GOT3 (cell line): ENCODE results near the gene PDLIM7.

ENCODE experiments used
- DNase-seq: peaks from one replicate; lab custom pipeline; 2025; ENCODE audit warnings: mixed read lengths; lab: John Stamatoyannopoulos, UW

PDLIM7 gene

DNA sequence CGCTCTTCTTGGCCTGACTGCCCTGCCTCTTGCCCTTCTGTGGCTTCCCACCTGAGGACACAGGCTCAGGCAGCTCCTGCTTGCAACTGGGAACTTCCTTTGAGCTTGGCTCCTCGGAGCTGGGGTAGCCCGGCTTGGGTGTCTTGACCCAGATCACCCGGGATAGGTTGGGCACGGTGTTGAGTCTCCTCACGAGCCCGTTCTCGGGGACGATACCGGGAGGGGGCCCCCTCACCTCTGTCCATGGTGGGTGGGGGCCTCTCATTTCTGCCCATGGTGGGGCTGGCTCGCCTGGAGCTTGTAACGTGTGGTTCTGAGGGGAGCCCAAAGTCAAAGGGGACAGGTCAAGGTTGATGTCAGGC, 27.1 kb upstream of the PDLIM7 start:
- no peak for DNase-seq

DNA sequence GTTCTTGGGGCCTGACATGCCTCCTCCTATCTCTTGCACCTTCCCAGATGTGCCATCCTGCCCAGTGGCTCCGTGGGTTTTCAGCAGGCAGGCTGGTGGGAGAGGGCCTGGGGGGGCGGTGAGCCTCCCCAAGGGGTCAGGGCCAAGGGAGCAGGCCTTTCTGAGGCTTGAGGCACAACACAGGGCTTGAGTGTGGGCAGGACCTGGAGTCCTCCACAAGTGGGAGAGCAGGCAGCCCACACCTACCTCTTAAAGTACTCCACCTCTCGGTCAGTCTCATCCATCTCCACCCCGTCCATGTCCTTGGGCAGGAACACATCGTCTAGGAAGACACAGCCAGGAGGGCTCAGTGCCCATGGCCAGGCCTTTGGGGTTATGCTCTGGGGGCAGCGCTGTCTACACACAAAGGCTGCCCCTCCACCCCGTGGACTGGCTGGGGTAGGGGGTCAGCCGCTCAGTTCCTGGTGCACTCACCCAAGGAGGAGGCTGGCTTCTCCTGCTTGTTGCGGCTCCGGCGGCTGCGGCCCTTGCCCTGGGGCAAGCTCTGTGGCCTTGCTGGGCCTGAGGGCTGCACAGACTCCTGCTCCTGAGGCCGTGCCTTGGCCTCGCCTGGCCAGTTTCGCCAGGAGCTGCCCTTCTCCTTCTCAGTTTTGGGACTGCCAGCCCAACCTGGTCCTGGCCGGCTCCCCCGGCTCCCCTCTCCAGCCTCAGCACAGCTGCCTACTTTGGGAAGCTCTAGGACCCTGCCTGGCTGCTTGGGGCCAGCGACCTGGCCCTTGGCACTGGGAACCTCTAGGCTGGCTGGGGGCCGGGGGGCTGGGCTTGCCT, 26.5 kb upstream of the PDLIM7 start:
- no peak for DNase-seq

DNA sequence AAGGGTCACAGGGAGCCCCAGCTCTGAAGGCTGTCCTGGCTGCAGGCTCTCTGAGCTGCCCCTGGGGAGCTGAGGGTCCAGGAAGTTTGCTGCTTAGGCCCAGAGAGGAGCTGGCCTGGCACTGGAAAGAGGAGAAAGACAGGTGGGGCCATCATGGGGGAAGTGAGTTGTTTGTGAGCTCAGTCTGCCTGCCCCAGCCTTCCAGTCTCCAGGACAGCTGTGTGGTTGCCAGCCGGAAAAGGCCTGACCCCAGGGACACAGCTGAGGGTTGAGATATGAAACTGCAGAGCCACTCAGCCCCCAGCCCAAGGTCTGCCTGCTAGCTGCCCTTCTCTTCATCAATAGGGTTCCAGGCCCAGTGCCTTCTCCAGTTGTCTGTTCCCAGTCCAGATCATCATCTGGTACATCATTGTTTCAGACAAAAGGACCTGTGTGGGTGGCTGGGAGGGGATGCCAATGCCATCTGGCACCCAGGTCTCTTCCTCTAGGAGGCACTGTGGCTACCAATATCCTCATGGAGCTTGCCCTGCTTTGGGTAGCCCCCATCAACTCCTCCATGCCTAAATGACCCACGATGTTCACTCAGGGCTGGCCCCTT, 23.6 kb upstream of the PDLIM7 start:
- no peak for DNase-seq

DNA sequence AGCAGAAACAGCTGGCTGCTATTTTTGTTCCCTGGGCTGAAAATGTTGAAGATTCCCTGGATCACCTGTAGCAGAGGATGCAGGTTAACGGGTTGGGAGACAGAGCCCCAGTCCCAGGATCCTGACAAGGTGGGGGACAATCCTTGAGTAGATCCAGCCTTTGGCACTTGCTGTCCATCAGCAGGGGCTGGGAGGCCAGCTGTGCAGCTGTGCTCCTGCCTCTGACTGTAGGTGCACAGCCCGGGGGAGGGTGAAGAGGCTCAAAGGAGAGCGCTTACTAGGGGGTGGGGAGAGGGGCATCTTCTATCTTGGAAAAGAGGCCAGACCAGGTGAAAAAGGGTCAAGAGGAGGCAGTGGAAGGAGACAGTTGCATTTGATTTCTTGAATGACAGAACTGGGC, 22.9 kb upstream of the PDLIM7 start:
- no peak for DNase-seq

DNA sequence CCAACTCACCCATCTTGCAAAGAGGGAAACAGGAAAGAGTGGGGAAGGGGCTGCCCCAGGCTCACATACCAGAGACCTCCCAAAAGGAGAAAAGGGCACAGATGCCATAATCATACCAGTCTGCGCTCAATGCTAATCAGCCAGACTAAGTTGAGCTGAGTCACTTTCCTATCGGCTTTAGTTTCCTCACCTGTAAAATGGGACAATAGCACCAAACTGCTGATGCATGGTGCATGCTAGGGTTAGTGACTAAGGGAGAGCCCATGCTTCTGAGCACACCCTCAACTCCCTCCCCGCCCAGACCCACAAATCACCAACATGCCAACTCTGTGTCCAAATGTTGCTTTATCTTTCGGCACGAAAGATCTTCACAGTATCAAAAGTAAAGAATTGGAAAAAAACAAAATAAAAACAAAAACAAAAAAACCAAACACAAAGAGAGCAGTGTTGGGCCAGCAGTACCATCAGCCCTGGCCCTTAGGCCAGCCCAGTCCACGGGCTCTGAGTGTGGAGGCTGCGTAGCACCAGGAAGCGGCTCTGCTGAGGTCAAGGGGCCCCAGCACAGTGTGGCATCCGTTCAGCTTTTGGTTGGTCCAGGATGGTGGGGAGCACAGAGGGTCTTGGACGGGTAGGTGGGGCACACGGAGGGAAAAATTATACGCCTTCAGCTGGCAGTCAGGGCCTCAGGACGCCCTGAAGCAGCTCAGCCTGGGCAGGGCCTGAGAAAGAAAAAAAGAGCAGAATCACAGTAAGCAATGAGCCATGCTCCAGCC, 22.2 kb upstream of the PDLIM7 start:
- DNase-seq = no peak

DNA sequence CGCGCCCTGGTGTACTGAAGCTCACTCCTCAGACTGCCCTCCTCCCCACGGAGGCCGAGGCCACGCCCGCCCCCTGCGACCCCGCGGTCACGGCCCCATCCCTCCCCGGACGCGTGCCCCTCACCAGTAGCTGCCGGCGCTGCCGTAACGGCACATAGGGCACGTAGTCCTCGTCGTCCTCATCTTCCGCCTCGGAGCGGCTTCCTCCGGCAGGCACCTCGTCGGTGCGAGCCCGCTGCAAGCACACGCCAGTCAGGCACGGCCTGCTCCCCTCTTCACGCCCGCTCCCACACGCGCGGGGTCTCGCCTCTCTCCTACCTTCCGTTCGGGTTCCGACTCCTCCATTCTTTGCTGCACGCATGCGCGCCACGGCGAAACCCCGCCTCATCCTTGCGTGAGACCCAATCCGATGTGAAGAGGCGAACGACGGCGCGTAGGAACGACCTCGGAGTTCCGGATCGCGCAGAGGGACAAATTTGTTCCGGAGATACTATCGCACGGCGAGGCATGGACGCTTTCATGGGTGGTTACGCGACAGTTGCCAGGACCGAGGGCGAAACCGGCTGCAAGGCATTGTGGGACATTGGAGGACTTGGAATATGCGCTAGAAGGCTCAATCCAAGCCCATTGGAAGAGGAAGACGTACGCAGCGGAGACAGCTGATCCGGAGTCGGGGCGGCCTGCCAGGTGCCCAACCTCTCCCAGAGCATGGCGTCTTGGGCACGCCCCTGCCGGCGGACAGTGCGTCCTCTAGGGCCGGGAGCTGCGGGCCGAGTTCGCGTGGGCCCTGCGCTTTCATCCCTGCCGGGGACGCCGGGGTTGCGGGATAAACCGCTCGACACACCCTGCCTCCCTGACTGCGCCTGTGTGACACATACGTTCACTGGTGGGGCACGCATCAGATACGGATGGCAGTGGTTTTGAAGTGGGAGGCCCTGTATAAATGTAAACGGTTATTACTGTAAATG, 19.5 kb upstream of the PDLIM7 start, which contains the start of gene DDX41:
Gene DDX41 (minus strand): TSS at position 361 of the 968 bp plus-strand sequence. CDS start 16 bp downstream, at position 345.
- DNase-seq = peak; percentile 97

DNA sequence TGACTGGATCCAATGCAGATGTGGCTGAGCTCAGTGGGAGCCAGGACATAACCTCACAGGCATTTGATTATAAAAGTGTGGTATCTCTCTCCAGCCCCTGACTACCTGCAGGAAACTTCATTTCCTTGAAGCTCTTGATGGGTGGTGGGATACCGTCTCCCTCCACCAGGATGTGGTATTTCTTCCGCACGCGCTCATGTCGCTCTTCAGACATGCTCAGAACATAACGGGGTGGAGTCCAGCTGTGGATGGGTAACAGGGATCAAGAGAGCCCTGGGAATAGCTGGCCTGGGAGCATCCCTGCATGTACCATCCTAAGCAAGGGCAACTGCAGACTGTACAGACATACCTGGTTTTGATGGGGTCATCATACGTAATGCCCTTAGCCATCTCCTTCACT, 18.2 kb upstream of the PDLIM7 start:
- DNase-seq = no peak

DNA sequence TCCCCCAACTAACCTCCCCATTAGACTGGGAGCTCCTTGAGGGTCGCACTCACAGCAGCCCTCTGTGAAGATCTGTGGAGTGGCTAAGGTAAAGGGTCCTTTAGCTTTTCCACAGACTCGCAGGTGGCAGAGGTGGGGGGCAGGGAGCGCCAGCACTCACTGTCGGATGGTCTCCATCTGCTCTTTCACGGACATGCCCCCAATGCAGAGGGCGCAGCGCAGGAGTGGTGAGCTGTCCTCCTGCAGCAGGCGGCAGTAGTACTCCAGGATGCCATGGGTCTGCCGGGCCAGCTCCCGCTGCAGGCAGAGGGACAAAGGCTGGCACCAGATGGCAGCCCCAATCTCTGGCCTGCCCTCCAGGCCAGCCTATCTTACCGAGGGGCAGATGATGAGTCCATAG, 17.1 kb upstream of the PDLIM7 start:
- DNase-seq = no peak

DNA sequence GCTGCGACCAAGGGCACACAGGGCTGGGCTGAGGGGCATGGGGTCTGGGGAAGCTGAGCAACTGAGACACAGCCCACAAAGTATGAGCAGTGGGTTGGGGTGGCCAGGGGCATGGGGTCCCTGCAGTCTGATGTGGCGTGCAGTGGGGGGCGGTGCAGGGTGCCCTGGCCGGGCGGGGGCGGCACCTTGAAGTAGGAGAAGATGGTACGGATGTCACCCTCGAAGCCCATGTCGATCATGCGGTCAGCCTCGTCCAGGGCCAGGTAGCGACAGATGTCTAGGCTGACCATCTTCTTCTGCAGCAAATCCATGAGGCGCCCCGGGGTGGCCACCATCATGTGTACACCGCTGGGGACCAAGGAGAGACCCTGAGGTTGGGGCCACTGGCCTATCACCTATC, 16.1 kb upstream of the PDLIM7 start:
- no peak for DNase-seq

DNA sequence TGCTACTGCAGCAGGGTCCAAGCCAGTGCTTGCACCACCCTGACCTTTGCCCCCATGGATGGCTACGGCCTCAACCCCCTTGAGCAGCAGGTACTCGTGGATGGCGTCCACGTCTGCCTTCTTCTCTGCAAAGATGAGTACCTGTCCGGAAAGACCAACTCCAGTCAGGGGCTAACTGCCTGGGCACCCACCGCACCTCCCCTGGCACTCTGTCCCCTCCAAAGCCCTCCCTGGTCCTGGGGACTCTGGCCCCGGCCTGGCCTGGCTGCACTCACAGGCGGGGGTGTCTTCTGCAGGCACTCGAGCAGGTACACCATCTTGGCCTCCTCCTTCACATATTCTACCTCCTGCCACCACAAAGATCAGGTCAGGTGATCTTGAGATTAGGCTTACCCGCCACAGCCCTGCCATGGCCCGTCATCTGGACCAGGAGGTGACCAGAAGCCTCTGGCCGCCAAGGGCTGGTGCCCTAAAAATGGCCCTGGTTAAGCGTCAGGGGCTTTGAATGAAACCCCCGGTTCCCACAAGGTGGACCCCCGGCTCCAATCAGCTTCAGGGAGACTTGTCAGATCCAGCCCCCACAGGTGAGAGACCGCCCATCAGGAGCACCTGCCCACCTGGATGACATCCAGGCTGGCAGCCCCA, 15.5 kb upstream of the PDLIM7 start:
- DNase-seq = no peak

DNA sequence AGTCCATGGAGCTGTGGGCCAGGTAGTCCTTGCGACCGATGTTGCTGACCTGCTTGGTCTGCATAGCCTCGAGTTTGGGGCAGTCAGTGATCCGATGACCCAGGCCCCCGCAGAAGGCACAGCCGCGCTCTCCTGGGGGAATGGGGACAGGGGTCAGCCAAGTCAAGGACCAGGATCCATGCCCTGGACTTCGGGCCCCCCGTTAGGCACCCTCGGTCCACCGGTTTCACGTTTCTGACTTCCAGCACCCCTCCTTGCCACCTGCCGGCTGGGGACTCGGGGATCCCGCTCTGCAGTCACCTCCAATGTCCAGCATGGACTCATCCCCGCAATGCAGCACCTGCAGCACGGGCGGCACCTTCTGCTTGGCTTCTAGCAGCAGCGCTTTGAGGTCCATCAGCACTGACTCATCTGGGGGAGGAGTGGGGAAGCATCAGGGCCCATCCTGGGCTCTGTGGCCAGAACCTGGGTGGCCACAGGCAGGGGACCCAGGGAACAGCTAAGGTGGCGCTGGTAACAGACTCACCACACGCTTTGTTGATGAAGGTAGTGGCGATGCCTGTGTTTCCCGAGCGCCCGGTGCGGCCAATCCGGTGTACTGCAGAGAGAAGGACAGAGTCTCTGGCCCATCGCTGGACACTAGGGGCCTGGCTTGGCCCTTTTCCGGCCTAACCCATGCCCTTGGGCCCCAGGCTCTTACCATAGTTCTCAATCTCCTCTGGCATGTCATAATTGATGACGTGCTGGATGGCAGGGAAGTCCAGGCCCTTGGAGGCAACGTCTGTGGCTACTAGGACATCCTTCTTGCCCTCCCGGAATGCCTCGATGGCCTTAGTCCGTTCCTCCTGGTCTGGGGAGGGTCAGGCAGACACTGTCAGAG, 14.6 kb upstream of the PDLIM7 start:
- no peak for DNase-seq

DNA sequence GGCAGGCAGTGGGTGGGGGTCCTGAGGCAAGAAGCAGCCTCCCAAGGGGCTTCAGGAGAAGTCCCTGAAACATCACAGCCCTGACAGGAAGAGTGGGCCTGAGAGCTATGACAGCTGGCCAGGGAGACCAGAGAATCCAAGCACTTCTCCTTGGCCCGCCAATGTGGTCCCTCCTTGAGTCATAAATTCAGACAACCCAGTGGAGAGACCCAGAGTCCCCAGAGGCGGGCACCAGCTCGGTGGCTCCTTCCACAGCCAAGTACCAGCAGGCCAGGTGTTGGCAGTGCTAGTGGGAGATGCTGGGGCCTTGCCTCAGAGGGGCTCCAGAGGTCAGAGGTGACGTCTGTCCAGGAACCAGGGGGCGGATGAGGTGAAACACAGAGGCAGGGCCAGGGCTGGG, 13.8 kb upstream of the PDLIM7 start:
- DNase-seq = no peak

DNA sequence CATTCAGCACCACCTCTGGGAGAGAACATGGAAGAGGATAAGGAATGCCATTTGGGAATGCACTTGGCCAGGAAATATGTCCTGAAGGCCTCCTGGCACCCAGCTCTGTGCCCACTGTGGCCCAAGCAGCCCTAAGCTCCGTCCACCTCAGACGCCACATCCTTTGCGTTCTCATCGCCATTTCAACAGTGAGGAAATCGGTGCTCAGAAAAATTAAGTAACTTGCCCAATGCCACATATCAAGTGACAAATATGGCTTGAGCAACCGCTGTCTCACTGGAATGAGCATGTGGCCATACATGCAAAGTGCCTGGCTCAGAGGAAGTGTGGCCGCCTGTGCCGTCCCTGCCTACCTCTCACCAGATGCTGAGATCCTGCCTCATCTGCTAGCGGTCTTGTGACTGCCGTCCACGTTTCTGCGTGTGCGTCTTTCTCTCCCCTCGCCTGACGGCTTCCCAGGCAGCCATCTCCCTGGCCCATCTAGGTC, 13.2 kb upstream of the PDLIM7 start:
- DNase-seq = no peak

DNA sequence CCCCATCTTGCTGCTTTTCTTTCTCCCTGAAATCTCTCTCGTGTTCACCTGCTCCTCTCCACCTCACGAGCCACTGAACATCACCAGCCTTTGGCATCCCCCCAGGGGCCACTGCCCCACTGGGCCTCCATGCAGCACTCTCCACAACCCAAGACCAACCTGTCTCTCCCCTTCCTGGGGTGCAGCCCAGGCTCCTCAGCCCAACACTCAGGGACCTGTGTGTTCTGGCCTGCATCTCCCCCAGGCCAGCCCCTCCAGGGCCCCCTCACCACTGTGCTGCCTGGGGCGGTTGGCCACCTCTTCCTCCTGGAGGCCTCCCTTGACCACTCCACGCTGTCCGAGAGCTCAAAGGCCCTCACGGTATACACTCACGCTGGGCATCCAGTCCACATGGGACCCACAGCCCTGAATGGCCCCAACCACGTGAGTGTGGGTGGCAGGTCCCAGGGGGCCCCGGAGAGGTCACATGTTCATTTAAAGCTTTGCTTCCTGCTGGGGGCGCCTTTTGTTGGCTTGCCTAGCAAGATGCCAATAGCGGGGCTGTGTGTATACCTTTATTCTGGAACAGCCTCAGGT, 12.7 kb upstream of the PDLIM7 start:
- DNase-seq = no peak

DNA sequence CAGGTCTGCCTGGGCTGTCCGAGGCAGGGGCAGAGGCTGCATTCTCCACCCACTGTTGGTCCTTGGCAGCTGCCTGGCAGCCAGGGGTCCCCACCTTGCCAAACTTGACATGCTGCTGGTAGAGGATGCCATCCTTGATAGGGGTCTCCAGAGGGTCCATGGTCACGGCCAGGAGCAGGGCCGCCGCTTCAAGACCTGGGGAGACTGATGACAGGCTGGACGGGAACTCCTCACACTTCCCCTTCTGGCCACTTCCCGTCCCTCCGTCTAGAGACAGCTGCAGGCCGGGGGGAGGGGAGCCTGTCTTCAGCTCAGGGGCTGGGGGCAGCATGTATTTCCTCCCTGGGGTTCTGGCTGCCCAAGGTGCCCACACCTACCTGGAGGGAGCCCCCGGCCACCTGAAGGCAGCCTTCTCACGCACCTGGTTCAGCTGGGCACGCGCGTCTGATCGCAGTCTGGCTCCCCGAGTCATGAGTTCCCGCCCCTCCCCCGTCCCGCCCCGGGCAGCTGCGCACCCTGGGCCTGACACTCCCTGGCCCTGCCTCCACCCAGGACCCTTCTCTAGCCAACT, 12.1 kb upstream of the PDLIM7 start, which contains the start of gene DOK3:
Gene DOK3 (minus strand): TSS at position 446 of the 571 bp plus-strand sequence. CDS start 286 bp downstream, at position 160.
- DNase-seq = no peak

DNA sequence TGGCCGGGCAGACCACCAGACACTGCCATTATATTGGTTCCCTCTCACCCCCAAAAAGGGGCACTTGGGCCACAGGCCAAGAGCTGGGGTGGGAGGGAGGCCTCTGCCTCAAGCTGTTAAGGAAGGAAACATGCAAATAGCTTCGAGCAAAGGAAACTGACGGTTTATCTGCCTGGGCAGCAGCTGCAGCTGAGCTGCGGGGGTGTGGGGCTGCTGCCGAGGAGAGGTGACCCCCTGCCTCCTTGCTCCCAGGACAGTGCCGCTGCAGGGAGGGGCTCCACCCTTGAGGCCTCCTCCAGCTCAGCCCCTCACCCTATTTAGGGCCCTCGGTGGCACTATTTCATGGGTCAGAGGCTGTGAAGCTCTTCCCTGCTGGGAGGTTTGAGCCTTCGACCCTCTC, 11.4 kb upstream of the PDLIM7 start:
- no peak for DNase-seq

DNA sequence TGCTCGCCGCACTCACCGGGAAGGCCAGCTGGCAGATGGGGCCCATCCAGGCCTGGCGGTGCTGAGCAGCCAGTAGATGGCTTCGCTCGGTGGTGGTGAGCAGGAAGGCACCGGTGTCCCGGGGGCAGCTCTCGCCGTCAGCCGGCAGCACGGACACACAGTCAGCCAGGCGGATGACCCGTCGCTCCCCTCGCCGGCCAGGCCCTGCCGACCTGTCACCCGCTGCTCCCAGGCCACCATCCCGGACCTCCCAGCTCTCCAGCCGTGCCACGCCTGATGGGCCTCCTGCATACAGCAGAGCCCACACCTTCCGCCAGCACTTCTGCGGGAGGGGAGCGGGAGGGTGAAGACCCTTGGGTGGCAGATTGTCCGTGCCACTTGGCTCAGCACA, 10.8 kb upstream of the PDLIM7 start:
- DNase-seq = no peak

DNA sequence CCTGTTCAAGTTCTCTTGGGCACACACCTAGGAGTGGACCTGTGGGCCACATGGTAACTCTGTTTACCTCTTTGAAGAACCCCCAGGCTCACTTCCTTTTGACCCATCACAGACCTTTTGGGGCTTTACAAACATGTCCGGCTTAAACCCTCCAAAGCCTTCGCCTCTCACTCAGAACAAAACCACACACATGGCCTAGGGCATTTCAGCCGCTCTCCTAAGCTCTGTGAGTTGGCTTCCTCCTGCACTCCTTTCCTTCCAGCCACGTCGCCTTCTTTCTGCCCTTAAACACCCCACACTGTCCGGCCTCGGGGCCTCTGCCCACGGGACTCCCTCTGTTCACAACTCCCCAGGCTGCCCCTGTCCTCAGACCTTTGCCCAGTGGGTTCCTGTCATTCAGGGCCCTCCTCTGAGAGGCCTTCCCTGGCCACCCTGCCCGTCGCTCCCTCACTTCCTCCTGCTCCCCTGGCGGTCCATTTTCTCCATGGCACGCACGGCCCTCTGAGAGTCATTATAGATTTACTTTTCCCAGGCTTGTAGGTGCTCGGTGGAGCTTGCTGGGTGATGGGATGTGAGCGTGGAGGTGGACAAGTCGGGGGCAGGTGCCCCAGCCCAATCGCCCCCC, 10.3 kb upstream of the PDLIM7 start:
- DNase-seq = no peak

DNA sequence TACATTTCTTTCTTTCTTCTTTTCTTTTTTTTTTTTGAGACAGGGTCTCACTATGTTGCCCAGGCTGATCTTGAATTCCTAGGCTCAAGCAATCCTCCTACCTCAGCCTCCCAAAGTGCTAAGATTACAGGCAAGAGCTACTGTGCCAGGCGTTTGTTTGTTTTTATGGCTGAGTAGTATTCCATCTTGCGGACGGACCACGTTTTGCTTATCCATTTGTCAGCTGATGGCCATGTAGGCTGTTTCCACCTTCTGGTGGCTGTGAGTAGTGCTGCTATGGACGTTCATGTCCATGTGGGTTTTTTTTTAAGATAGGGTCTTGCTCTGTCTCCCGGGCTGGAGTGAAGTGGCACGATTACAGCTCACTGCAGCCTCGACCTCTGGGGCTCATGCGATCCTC, 9.8 kb upstream of the PDLIM7 start:
- no peak for DNase-seq
